K562 (cell line): ENCODE results near the gene MMS19. TPM values are rescaled to one million over a fixed set of nuclear protein-coding genes. Genes with fewer than 3 reads are reported as not detected.

Experiments used
- CHD7 ChIP-seq: fragments of 200-600 bp; sonication (generic); IDR thresholded peaks from one replicate; pipeline ENCODE4 v1.6.1; 2012; ENCODE audit warnings: mild to moderate bottlenecking, low read depth, low read length, inconsistent platforms
- MXI1 ChIP-seq: IDR thresholded peaks from 2 replicates; pipeline ENCODE4 v1.6.1; 2011; ENCODE audit warnings: low read depth, mild to moderate bottlenecking, improper control_type of control experiment, low read length
- polyA plus RNA-seq, 8 experiments: library from polyadenylated mRNA; depleted of rRNA in 4 of 8; stranded (reverse) in 5 of 8; unstranded in 3 of 8; fragments of >200 nt; fragmentation: Nextera tagmentation in 2 of 8; fragmentation: Illumina TruSeq in 1 of 8; extraction: Ambion mirVana in 2 of 8; extraction: Trizol in 1 of 8; gene quantifications; 2 replicates each; pipeline versions ENCODE4 v1.2.1 to v1.2.3, GENCODE V29; 2011 to 2014; ENCODE audit warnings: inconsistent platforms in 1 of 8, missing spikeins in 1 of 8
- total RNA-seq, 7 experiments: library from RNA; depleted of rRNA in 6 of 7; stranded (reverse); fragments of >200 nt in 6 of 7; fragmentation: Illumina TruSeq in 2 of 7; extraction: Trizol in 2 of 7; gene quantifications; 2 replicates each; pipeline versions ENCODE4 v1.2.1 to v1.2.3, GENCODE V29; 2011 to 2021; ENCODE audit warnings: low replicate concordance in 1 of 7
- TF ChIP-seq, protein P1 (sequence below): sonication (generic); formaldehyde crosslinking; IDR thresholded peaks from 2 replicates; pipeline ENCODE4 v1.8.0; 2022; ENCODE audit warnings: mild to moderate bottlenecking, missing genetic modification reagents

MMS19 gene
- total and polyA plus RNA-seq, 9 of the 15 experiments (the other 6 are each of a cell fraction or from before 2014, with no cell fraction given): 40.1 to 110 (median 62.9) TPM

- no peak for TF ChIP-seq CHD7
- TF ChIP-seq, protein P1, sequence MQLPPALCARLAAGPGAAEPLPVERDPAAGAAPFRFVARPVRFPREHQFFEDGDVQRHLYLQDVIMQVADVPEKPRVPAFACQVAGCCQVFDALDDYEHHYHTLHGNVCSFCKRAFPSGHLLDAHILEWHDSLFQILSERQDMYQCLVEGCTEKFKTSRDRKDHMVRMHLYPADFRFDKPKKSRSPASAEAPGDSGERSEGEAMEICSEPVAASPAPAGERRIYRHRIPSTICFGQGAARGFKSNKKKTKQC (CRISPR knock-in tag): 0 out of 2 replicates have a peak, but pooled peaks have one; percentile 33
- peak; percentile 70; the same call in 1 of the 2 replicates for TF ChIP-seq MXI1
Measured at GRCh38 chr10:97445722-97446639, 52.2 kb downstream of the MMS19 start, which contains the start of the genes EXOSC1 and ZDHHC16 (continued).
